ENCODE measurements around the gene CHMP4A.
A peak's percentile ranks its signal among the peaks of the same experiment; 100 is the strongest.

The CHMP4A gene

DNA sequence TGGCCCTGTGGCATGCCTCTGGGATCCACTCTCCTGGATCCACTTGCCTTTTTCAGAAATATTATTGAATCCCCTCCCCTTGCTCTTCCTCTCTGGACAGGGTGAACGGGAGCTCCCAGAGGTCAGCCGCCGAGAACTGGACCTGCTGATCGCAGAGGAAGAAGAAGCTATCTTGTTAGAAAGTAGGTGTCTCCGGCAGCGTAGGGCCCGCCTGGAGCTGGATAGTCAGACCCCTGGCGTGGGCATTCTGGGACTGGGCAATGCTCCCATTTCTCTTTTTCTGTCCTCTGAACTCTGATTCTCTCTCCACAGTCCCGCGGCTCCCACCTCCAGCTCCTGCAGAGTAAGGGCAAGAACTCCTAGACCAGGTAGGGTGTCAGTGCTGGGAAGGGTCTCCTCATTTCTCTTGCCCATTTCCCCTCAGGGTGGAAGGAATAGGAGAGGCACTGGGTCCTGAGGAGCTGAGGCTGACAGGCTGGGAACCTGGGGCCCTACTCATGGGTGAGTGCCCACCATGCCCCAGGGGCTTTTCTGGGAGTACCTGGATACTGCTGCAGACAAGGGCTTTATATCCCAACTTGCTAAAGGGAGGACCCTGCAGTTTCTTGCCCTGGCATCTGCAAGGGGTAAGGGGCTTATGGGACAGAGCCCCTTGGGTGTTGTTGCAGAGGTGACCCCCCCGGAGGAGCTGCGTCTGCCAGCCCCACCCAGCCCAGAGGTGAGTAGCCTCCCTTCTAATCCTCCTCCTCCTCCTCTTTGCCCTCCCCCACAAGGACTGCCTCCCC lies 36.1 kb downstream of the CHMP4A start:
- DNase-seq, result no peak

DNA sequence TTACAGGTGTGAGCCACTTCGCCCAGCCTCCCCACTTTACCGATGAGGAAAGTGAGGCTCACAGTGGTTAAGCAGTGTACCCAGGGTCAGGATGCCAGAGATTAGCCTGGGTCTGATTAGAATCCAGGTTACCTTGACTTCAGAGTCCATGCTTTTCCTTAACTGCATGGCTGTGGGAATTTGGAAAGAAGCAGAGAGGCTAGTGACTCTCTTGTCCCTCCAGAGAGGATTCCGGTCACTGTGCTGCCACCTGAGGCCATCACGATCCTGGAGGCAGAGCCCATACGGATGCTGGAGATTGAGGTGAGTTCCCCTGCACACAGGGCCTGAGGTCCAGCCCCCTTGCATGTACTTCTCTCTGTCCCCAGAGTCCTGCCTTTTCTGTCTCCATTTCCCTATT lies 36.7 kb downstream of the CHMP4A start:
- no peak for DNase-seq

DNA sequence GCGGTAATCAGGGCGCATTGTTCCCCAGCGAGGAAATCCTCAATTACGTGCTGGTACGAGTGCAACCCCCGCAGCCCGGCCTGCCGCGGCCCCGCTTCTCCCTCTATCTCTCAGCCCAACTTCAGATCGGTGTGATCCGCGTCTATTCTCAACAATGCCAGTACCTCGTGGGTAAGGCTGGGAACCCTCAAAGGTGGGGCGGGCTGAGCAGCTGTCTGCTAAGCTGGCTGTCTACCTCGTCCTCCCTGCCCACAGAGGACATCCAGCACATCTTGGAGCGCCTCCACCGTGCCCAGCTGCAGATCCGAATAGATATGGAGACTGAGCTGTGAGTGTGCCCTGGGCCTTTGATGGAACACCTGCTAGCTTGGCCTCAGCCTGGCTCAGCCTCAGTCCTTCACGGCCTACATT lies 40.4 kb downstream of the CHMP4A start:
- DNase-seq, result no peak

DNA sequence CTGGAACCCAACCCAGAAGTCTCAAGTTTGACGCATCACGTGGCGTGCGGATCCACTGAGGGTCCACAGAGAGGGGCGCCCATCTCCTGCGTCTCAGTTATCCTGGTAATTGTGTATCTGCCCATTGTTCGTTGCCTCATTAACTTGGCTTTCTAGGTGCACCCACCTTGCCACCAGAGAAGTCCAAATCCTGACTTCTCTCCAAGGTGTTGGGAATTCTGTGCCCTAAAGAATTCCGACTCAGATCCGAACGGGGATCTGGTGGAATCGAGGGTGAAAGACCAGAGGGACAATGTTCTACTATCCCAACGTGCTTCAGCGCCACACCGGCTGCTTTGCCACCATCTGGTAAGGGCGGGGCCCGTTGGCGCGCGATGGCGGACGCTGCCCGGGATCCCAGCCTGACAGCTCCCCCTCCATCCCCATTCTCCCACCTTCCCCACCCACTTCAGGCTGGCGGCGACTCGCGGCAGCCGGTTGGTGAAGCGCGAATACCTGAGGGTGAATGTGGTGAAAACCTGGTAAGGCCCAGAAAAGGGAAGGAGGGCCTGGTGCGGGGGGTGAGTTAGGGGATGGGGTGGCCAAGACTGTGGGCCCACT lies 40.9 kb downstream of the CHMP4A start:
- no peak for DNase-seq

DNA sequence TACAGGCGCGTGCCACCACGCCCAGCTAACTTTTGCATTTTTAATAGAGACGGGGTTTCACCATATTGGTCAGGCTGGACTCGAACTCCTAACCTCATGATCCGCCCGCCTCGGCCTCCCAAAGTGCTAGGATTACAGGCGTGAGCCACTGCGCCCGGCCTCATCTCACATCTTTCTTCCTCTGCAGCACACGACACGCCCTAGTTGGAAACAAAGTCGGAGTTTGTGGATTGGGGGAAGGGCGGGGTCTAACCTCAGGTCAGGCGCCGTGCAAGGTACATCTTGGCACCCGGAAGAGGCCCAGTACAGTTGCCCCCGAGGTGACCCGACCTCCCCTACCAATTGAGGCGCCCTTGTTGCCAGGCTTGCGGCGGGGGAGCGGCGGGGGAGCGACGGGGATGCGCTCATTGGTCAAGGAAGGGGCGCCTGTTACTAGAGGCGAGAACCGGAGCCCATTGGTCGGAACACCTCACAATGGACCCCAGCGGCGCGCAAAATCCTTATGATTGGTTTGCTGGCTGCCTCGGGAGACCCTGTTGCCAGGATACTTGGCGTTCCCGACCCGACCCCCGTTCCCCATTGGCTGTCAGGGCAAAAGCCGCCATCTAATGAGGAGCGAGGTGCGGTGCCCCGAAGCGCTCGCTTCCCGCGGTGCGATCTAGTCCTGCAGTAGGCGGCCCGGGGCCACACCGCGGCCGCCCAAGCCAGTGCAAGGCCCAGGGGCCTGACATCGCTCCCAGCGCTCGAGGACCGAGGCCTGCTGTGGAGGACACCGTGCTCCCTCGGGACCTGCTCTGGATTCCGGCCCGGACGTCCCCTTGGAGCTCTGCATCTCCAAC lies 41.6 kb downstream of the CHMP4A start, which contains the start of gene REC8:
Gene REC8 (plus strand): TSS at position 659 of the 839 bp plus-strand sequence. CDS start 473 bp downstream, outside the sequence.
- no peak for DNase-seq

DNA sequence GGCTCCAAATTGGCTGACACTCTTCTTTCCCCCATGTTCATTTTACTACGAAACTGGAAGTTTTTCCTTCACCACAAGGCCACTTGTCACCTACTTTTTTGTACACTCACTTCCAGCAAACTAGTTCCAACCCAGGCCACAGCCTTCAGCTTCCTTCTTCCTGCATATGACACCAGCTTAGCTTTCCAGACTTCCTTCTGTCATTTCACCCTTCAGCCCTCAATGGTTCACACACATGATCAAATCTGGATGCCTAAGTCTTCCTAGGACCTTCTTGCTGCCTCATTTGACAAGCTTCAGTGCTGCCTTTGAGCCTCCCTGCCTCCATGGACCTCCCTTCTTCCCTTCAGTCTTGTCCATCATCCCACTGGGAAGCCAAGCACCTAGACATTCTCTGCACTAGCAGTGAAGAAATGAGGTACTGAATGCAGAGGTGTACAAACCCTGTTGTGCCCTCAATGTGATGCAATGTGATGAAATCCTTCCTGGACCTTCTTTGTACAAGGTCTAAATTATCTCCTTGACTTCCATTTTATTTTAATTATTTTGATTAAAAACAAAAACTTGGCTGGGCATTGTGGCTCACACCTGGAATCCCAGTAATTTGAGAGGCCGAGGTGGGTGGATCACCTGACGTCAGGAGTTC lies 45.7 kb downstream of the CHMP4A start:
- DNase-seq, result no peak

DNA sequence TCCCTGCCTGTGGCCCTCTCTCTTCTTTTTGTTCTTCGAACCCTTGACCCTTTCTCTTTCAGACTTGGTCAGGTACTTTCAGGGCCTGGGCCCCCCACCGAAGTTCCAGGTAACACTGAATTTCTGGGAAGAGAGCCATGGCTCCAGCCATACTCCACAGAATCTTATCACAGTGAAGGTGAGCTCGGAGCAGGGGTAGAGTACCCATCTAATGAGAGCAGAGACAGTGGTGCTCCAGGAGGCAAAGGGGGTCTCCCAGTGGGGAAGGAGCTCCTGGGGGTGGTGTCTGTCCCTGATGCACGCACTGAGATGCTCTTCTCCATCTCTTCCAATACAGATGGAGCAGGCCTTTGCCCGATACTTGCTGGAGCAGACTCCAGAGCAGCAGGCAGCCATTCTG lies 47.5 kb downstream of the CHMP4A start:
- no peak for DNase-seq

DNA sequence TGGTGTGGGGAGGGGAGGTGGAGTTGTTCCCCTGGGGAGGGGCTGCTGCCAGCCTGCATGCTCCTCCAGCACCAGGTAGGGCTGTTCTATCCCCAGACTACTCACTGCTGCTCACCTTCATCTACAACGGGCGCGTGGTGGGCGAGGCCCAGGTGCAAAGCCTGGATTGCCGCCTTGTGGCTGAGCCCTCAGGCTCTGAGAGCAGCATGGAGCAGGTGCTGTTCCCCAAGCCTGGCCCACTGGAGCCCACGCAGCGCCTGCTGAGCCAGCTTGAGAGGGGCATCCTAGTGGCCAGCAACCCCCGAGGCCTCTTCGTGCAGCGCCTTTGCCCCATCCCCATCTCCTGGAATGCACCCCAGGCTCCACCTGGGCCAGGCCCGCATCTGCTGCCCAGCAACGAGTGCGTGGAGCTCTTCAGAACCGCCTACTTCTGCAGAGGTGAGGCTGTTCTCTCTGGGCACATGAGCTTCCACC lies 48.7 kb downstream of the CHMP4A start:
- DNase-seq, result no peak

DNA sequence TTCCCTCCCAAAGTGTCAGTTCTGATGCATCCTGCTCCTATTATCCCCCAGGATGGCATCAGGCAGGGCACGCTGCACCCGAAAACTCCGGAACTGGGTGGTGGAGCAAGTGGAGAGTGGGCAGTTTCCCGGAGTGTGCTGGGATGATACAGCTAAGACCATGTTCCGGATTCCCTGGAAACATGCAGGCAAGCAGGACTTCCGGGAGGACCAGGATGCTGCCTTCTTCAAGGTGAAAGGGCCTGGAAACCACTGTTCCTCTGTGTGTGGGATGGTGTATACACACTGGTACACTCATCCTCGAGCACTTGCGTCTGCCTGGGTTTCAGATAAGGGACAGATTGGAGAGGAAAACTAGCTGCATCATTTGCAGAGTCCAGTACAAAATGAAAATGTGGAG lies 51.2 kb downstream of the CHMP4A start:
- no peak for DNase-seq

DNA sequence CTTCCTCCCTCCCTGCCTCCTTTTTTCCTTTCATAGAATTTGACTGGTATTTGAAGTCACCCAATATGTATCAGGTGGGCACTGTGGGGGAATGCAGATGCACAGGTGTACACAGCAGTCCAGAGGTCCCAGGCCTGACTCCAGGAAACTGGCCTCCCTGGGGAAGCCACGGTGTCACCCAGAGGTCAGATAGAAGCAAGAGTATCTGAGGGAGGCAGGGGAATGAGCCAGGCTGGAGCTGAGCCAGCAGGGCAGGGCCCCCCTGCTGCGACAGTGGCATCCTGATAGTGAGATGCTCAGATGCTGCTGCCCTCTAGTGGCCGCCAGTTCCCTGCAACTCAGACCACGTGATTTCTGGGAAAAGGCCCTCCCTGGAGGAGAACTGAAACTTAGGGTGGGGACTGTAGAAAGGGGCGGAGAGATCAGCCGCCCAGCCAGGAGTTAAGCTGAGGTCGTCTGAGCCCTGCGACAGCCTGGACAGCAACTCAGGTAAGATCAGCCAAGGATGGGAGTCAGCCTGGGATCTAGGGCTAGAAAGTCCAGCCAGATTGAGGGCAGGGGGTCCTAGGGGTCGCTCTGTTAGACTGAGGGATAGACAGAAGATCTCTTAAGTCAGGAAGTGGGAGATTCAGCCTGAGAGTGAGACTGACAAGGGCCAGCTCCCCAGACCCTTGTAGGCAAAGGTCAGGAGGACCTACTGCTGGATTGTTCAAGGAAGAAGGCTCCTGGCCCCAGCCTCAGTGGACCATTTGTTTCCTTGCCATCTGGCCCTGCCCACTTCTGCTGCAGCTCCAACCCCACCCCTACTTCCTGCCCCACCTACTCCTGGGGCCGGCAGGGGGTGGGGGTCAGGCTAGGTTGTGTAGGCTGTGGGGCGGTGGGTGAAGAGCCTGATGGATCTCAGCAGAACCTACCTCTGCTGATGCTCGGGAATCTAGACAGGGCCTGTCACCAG lies 52.2 kb downstream of the CHMP4A start, which contains the start of gene IRF9:
Gene IRF9 (plus strand): TSS at position 416 of the 955 bp plus-strand sequence. CDS start 880 bp downstream, outside the sequence.
- DNase-seq, result peak; percentile 92

DNA sequence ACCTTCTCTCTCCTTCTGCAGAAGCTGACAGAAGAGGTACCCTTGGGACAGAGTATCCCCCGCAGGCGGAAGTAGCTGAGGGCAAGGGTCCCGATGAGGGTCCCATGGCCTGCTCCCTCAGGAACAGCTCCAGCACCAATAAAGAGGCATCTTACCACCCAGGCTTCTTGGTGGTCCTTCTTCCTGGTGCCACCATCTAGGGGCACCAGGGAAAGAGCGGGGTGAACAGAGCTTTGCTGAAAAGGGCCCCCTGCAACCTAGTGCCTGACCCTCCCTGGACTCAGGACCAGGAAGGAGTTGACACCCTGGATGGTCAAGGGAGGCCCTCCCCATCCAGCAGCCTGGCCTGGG lies 52.8 kb downstream of the CHMP4A start:
- no peak for DNase-seq

DNA sequence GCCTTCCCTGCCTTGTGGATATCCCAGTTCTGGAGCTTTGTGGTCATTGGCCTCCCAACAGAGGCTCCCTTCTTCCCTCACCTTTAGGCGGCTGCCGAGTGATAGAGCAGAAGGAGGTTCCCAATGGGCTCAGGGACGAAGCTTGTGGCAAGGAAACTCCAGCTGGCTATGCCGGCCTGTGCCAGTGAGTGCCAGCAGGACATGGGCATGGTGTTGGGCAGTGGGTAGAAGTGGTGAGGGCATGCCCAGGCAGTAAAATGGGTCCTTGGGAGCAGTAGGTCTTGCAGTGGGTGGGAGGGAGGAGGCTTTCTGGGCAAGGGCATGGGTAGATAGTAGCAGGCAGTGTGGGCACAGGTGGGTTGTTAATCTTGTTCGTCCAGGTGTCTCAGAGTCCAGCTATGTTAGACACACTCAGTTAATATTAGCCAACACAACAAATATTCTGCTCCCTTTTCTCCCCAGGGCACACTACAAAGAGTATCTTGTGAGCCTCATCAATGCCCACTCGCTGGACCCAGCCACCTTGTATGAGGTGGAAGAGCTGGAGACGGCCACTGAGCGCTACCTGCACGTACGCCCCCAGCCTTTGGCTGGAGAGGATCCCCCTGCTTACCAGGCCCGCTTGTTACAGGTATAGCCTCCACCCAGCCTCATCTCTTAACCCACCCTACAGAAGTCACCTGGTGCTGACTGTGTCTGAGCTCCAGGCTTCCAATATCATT lies 53.4 kb downstream of the CHMP4A start:
- DNase-seq, result no peak
